Measurements from ENCODE around the gene FIBP.

Gene FIBP

GRCh38 chr11:65860278-65861164 is 27.8 kb downstream of the FIBP start, which contains the start of gene MUS81:
TSS of gene MUS81 (plus strand) at chr11:65860433. CDS start at chr11:65860754, 321 bp downstream.
- H3K79me2 ChIP-seq (ENCODE audit: insufficient read depth, low read depth) = peaks cover 45% of the 10 kb centered on the region
- H2AFZ ChIP-seq (ENCODE audit: low read depth) = peak within 1 kb of the TSS; percentile 55
- peaks cover 10% of the 10 kb centered on the region for H4K20me1 ChIP-seq (ENCODE audit: insufficient read depth)

GRCh38 chr11:65859812-65860277 is 28.4 kb downstream of the FIBP start:
- Histone ChIP-seq H3K36me3 (ENCODE audit: insufficient read depth) (peaks cover 9% of the 10 kb centered on the region; the same call in 1 of the 2 replicates), H3K4me1 (ENCODE audit: low read depth, poor library complexity, severe bottlenecking) (peaks cover 34% of the 10 kb centered on the region), H3K4me2 (peak overlapping the region; percentile 87), H2AFZ (ENCODE audit: low read depth) (peak overlapping the region; percentile 55; the same call in 1 of the 2 replicates), H3K79me2 (ENCODE audit: insufficient read depth, low read depth) (peaks cover 52% of the 10 kb centered on the region), H3K4me3 (IDR thresholded peaks at IDR 0.05; ENCODE audit: insufficient read depth, low read depth, low read length) (no peak overlapping the region), H3K27me3 (ENCODE audit: insufficient read depth, low read depth) (no peaks in the 10 kb centered on the region), H3K27ac (peak overlapping the region; percentile 82), H3K9ac (peak overlapping the region; percentile 81), H4K20me1 (ENCODE audit: insufficient read depth) (peaks cover 10% of the 10 kb centered on the region)
- TF ChIP-seq, protein P1, sequence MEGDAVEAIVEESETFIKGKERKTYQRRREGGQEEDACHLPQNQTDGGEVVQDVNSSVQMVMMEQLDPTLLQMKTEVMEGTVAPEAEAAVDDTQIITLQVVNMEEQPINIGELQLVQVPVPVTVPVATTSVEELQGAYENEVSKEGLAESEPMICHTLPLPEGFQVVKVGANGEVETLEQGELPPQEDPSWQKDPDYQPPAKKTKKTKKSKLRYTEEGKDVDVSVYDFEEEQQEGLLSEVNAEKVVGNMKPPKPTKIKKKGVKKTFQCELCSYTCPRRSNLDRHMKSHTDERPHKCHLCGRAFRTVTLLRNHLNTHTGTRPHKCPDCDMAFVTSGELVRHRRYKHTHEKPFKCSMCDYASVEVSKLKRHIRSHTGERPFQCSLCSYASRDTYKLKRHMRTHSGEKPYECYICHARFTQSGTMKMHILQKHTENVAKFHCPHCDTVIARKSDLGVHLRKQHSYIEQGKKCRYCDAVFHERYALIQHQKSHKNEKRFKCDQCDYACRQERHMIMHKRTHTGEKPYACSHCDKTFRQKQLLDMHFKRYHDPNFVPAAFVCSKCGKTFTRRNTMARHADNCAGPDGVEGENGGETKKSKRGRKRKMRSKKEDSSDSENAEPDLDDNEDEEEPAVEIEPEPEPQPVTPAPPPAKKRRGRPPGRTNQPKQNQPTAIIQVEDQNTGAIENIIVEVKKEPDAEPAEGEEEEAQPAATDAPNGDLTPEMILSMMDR (conservative IDR thresholded peaks at IDR 0.05; ENCODE audit: low read depth, low read length) = no peak

More at GRCh38 chr11:65860278-65861164, 27.8 kb downstream of the FIBP start, which contains the start of gene MUS81:
- no peak within 1 kb of the TSS for H3K4me3 ChIP-seq (IDR thresholded peaks at IDR 0.05; ENCODE audit: insufficient read depth, low read depth, low read length)
- H3K4me1 ChIP-seq (ENCODE audit: low read depth, poor library complexity, severe bottlenecking) = peaks cover 32% of the 10 kb centered on the region
- peaks cover 4% of the 10 kb centered on the region; the same call in 1 of the 2 replicates for H3K36me3 ChIP-seq (ENCODE audit: insufficient read depth)
- H3K4me2 ChIP-seq = peak within 1 kb of the TSS; percentile 87
- H3K27me3 ChIP-seq (ENCODE audit: insufficient read depth, low read depth) = no peaks in the 10 kb centered on the region
- TF ChIP-seq, protein P1 (conservative IDR thresholded peaks at IDR 0.05; ENCODE audit: low read depth, low read length) = peak; percentile 88
- H3K9ac ChIP-seq = peak within 1 kb of the TSS; percentile 81
- H3K27ac ChIP-seq = peak within 1 kb of the TSS; percentile 82

DNA sequence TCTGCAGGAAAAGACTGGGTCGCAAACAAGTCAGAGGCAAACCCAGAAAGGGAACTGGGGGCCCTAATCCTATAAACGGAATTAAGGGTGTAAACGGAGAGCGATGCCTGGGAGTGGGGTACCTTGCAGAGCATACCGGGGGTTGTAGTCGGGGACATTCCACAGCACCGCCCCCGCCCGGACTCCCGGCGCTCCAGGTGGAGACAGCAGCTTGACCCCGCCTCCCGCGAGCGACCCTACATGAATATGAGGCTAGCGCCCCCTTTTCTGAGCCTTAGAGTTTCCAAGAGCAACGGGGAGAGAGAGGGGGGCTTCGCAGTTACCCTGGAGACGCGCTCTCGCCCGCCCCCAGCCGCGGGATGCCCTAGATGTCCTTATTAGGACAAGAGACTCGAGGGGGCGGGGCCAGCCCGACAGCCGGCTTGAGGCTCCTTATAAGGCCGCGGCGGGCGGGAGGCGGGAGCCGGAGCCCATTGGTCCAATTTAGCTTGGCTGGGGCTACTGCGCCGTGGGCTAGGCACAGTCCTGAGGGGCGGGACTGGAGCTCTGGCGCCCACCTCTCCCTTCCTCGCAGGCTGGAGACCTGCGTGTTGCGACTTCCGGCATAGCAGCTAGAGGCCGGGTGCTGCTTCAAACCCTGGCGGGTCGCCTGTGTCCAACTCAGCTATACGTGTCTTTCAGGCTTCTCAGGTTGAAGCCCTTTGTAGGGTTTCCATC is 29.0 kb downstream of the FIBP start:
- no peaks in the 10 kb centered on the region for H3K27me3 ChIP-seq (ENCODE audit: insufficient read depth, low read depth)
- H3K36me3 ChIP-seq (ENCODE audit: insufficient read depth) = peaks cover 13% of the 10 kb centered on the region; the same call in 1 of the 2 replicates
- TF ChIP-seq, protein P1 (conservative IDR thresholded peaks at IDR 0.05; ENCODE audit: low read depth, low read length) = no peak
- peak overlapping the region; percentile 55; the same call in 1 of the 2 replicates for H2AFZ ChIP-seq (ENCODE audit: low read depth)
- peaks cover 58% of the 10 kb centered on the region for H3K79me2 ChIP-seq (ENCODE audit: insufficient read depth, low read depth)
- H3K9ac ChIP-seq = peak overlapping the region; percentile 81
- H3K4me1 ChIP-seq (ENCODE audit: low read depth, poor library complexity, severe bottlenecking) = peaks cover 34% of the 10 kb centered on the region
- H4K20me1 ChIP-seq (ENCODE audit: insufficient read depth) = peaks cover 10% of the 10 kb centered on the region
- H3K27ac ChIP-seq = peak overlapping the region; percentile 82
- peak overlapping the region; percentile 87 for H3K4me2 ChIP-seq
- no peak overlapping the region for H3K4me3 ChIP-seq (IDR thresholded peaks at IDR 0.05; ENCODE audit: insufficient read depth, low read depth, low read length)

- H3K79me2 ChIP-seq (ENCODE audit: insufficient read depth, low read depth) = peaks cover 58% of the 10 kb centered on the region
- TF ChIP-seq, protein P1 (conservative IDR thresholded peaks at IDR 0.05; ENCODE audit: low read depth, low read length) = no peak
- peaks cover 13% of the 10 kb centered on the region; the same call in 1 of the 2 replicates for H3K36me3 ChIP-seq (ENCODE audit: insufficient read depth)
- peaks cover 10% of the 10 kb centered on the region for H4K20me1 ChIP-seq (ENCODE audit: insufficient read depth)
- H2AFZ ChIP-seq (ENCODE audit: low read depth) = peak overlapping the region; percentile 55
- H3K4me1 ChIP-seq (ENCODE audit: low read depth, poor library complexity, severe bottlenecking) = peaks cover 34% of the 10 kb centered on the region
- peak overlapping the region; percentile 40; the same call in 1 of the 2 replicates for H3K27ac ChIP-seq
- H3K9ac ChIP-seq = peak overlapping the region; percentile 6; the same call in 1 of the 2 replicates
- H3K27me3 ChIP-seq (ENCODE audit: insufficient read depth, low read depth) = no peaks in the 10 kb centered on the region
- H3K4me3 ChIP-seq (IDR thresholded peaks at IDR 0.05; ENCODE audit: insufficient read depth, low read depth, low read length) = no peak overlapping the region
- peak overlapping the region; percentile 87 for H3K4me2 ChIP-seq
Measured at GRCh38 chr11:65858681-65859087, 29.6 kb downstream of the FIBP start.

Data from KMS-11 (cell line).